ENCODE results near the gene MVD.

- TF ChIP-seq GATA2 (IDR thresholded peaks at IDR 0.05; ENCODE audit: low read depth, low read length), result no peak
- no peak for TF ChIP-seq GATA3 (IDR thresholded peaks at IDR 0.05; ENCODE audit: low read depth, low read length)
Measured at GRCh38 chr16:88634994-88635670, 27.8 kb downstream of the MVD start.
